ELF-1 (cell line): ENCODE results near the gene FARP1.

Source experiments
- DNase-seq: peaks from one replicate; pipeline ENCODE4 v3.0.0-alpha.2; 2016; ENCODE audit warnings: low read depth, low spot score

Gene FARP1, protein sequence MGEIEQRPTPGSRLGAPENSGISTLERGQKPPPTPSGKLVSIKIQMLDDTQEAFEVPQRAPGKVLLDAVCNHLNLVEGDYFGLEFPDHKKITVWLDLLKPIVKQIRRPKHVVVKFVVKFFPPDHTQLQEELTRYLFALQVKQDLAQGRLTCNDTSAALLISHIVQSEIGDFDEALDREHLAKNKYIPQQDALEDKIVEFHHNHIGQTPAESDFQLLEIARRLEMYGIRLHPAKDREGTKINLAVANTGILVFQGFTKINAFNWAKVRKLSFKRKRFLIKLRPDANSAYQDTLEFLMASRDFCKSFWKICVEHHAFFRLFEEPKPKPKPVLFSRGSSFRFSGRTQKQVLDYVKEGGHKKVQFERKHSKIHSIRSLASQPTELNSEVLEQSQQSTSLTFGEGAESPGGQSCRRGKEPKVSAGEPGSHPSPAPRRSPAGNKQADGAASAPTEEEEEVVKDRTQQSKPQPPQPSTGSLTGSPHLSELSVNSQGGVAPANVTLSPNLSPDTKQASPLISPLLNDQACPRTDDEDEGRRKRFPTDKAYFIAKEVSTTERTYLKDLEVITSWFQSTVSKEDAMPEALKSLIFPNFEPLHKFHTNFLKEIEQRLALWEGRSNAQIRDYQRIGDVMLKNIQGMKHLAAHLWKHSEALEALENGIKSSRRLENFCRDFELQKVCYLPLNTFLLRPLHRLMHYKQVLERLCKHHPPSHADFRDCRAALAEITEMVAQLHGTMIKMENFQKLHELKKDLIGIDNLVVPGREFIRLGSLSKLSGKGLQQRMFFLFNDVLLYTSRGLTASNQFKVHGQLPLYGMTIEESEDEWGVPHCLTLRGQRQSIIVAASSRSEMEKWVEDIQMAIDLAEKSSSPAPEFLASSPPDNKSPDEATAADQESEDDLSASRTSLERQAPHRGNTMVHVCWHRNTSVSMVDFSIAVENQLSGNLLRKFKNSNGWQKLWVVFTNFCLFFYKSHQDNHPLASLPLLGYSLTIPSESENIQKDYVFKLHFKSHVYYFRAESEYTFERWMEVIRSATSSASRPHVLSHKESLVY

GRCh38 chr13:98142380-98143156 is at the start of gene FARP1:
TSS of gene FARP1 (plus strand) at chr13:98143094. CDS start at chr13:98213243, 70,149 bp downstream.
- peak; percentile 65 for DNase-seq

DNA sequence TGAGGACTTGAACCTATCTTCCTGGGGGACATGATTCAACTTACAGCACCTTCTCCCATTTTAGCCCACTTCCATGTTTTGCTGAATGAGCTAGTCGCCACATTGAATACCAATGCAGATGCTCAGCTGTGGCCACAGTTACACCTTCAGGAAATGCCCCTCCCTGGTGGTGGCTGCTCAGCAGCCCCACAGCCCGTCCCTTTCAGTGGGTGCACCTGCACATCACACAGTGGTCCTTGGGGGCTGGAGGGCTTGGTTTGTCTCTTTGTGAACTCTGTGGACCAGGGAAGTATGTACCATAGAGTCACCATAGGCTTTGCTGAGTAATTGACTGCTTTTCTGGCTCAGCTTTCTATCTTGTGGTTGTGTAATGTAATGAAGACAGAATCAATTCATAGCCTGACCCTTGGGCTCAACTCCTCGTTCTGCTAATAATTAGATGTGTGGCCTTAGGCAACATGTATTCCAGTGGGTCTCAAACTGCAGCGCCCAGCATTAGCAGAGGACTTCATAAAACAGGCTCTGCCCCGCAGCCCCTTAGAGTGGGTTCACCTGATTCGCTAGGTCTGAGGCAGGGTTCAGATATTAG is 48.1 kb upstream of the FARP1 start:
- DNase-seq = no peak

- DNase-seq = no peak
Observed at GRCh38 chr13:98096059-98096458, 46.8 kb upstream of the FARP1 start.

DNA sequence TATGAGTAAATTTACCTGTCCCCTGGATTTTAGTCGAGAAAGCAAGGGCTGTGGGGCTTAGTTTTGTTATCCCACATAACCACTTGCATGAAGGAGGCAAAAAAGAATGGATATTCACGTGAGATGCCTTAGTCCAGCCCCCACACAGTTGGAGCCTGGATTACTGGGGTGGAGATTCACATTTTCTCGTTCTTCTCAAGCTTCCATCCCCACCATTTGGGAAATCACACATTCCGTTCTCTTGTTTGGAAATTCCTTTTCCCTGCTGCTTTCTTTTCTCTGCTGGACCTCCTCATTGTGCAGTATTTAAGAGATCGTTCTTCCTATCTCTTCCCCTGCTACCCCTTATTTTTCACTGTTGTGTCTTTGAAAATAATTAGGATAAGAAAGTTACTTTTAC is 45.1 kb upstream of the FARP1 start:
- peak; percentile 18 for DNase-seq

DNA sequence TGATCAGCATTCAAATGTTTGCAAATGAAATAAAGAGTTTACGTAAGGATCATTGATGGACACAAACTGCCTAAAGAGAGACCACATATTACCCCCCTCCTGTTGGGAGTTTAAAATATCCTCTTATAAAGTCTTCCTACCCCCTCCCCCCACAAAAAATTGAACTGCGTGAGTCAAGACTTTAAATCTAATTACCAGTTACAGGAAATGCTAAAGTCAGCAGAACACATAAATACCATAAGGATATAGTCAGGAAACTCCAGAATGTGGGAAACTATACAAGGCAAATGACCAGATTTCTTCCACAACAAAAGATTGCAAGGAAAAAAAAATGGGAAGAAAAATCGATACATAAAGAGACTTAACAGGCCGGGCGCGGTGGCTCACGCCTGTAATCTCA is 44.4 kb upstream of the FARP1 start:
- no peak for DNase-seq

DNA sequence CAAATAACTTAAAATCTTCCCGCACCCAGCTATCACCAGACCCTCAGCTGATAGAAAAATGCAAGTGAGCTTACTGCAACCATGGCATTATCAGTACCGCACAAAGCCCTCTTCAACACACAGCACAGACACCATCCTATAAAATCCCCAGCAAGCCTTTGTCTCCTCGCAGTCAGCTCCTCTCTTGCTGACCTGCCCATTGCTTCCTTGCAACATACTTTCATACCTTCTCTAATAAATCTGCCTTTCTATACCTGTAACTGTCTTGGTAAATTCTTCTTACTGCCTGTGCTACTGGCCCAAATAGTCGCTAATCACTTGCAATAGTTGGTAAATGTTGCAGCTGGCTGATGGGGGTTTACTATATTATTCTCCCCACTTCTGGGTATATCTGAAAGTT is 43.3 kb upstream of the FARP1 start:
- DNase-seq = no peak

DNA sequence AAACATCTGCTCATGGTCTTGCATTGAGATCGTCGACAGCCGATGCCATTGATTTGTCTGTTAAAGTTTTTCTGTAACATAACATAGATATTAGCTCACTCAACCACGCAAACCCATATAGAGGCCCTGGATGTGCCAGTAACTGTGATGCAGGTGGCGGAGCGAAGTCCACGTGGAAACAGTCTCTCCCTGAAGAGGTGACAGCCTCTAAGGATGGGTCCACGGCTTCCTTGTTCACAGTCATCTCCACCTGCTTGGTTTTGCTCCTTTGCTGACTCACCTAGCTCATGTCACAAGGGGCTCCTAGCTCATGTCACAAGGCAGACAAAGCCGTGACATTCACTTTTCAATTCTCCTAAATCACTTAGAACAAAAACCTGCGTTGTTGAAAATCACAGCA is 42.4 kb upstream of the FARP1 start:
- DNase-seq = no peak

GRCh38 chr13:98103531-98103930 is 39.4 kb upstream of the FARP1 start:
- no peak for DNase-seq

GRCh38 chr13:98103942-98104880 is 38.7 kb upstream of the FARP1 start:
- DNase-seq = peak; percentile 69

GRCh38 chr13:98105929-98106336 is 37.0 kb upstream of the FARP1 start:
- peak; percentile 7 for DNase-seq

- DNase-seq = no peak
Observed at GRCh38 chr13:98108341-98108740, 34.6 kb upstream of the FARP1 start.

- DNase-seq = no peak
Observed at GRCh38 chr13:98109226-98109853, 33.6 kb upstream of the FARP1 start.

DNA sequence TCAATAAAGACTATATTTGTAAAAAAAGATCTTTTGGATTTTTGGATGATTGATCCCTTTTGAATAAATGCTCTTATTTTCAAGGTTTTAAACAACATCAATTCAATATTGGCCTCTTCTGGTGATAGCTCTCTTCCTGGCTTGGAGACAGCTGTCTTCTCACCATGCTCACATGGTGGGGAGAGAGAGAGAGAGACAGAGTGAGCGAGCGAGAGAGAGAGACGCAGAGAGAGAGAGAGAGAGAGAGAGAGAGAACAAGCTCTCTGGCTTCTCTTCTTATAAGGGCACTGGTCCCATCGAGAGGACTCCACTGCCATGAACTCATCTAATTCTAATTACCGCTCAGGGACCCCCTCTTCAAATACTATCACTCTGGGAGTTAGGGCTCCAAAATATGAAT is 32.1 kb upstream of the FARP1 start:
- DNase-seq = no peak

DNA sequence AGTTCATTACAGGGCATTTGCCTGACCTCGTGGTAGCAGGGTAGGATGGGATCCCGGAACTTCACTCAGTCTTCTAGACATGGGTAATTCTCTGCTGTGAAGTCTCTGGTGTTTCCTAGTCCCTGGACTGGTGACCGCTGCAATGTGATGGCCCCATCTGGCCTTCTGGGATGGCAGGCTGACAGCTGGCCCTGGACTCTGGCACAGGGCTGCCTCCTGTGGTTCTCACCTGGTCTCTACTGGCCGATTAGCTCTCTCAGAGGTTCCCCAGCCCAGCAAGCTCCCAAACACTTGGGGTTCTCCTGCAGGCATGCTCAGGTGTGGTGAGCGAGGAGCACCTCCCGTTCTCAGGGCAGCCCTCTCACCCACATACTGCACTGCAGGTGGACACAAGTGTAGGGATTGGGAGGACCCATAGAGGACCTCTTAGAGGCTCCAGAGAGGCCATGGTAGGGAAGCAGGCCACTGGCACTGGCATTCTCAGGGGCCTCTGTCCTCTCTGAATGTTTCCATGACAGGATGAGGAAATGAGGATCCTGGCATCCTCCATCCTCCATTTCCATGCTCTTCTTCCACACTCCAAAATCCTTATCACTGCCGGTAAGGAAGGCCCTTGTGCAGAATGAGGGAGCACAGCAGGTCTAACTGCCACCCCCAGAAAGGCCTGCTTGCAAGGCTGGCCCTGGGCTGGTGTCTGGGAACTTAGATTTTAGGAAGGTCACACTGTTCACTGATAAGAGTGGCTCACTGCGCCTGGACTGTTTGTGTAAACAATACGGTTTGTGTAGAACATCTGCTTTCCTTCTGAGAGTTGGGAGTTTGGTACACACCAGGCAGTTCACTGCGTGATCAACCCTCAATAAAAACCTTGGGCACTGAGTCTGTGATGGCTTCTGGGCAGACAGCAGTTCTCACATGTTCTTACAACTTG is 31.5 kb upstream of the FARP1 start:
- no peak for DNase-seq

GRCh38 chr13:98112456-98112855 is 30.4 kb upstream of the FARP1 start:
- no peak for DNase-seq

DNA sequence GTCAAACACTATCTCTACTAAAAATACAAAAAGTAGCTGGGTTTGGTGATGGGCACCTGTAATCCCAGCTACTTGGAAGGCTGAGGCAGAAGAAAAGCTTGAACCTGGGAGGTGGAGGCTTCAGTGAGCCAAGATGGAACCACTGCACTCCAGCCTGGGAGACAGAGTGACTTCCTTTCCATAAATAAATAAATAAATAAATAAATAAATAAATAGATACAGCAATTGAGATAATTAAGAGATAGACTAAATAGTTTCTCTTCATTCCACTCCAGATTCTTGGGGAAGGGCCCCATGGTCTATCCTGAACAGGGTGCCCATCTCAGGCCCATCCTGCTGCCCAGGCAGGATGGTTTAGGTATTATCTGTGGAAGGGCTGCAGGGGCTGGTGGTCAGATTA is 24.0 kb upstream of the FARP1 start:
- no peak for DNase-seq

GRCh38 chr13:98123176-98123575 is 19.7 kb upstream of the FARP1 start:
- DNase-seq = no peak

DNA sequence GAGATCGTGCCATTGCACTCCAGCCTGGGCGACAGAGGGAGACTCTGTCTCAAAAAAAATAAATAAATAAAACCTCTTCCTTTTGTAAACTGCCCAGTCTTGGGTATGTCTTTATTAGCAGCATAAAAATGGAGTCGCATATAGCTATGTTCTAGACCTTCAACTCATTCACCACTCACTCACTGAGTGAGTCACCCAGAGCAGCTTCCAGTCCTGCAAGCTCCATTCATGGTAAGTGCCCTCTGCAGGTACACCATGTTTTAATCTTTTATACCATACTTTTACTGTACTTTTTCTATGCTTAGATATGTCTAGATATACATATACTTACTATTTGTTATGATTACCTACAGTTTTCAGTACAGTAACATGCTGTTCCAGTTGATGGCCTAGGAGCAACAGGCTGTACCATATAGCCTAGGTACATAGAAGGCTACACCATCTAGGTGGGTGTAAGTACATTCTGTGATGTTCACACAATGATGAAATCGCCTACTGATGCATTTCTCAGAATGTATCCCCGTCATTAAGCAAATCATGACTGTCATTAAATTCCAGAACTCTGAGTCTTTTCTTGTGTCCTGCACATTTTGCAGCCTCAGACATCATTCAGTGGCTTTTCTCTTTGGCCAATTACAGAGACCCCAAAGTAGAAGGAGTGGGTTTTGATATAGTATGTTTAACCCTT is 13.7 kb upstream of the FARP1 start:
- DNase-seq = no peak
